H1 (cell line): ENCODE results near the gene QPCTL. TPM values are rescaled to one million over a fixed set of nuclear protein-coding genes. Genes with fewer than 3 reads are reported as not detected.
A peak's percentile ranks its signal among the peaks of the same experiment; 100 is the strongest.

Source experiments
- EP300 ChIP-seq, 2 experiments: IDR thresholded peaks; 1 replicate in 1 of 2; 2 replicates in 1 of 2; pipeline ENCODE4 v1.6.1; 2011 to 2012; ENCODE audit warnings: low read depth in 2 of 2, low read length in 2 of 2, mild to moderate bottlenecking in 2 of 2, borderline replicate concordance in 1 of 2, inconsistent platforms in 1 of 2, moderate library complexity in 1 of 2
- EZH2 ChIP-seq: fragments of 200-600 bp; sonication (generic); IDR thresholded peaks from 2 replicates; pipeline ENCODE4 v1.7.1; 2012; ENCODE audit warnings: low read depth, mild to moderate bottlenecking, moderate library complexity, low read length, inconsistent platforms; ENCODE audit not compliant: severe bottlenecking
- GABPA ChIP-seq: IDR thresholded peaks from 2 replicates; pipeline ENCODE4 v1.6.1; 2011; ENCODE audit warnings: mild to moderate bottlenecking, low read length, moderate library complexity, borderline replicate concordance; ENCODE audit not compliant: insufficient read depth
- RAD21 ChIP-seq, 2 experiments: IDR thresholded peaks in 1 of 2; conservative IDR thresholded peaks in 1 of 2; 2 replicates each; pipeline ENCODE4 v1.6.1; 2011; ENCODE audit warnings: low read depth in 2 of 2, low read length in 2 of 2, improper control_type of control experiment in 1 of 2, inconsistent platforms in 1 of 2, mild to moderate bottlenecking in 1 of 2, moderate library complexity in 1 of 2
- SIX5 ChIP-seq: IDR thresholded peaks from 2 replicates; pipeline ENCODE4 v1.6.1; 2011; ENCODE audit warnings: mild to moderate bottlenecking, low read depth, low read length
- polyA plus RNA-seq, 7 experiments: library from polyadenylated mRNA; depleted of rRNA in 3 of 7; stranded (reverse) in 5 of 7; unstranded in 2 of 7; fragments of >200 nt in 5 of 7; fragments of 200-250 nt in 2 of 7; gene quantifications; 1 replicate in 5 of 7; 2 replicates in 1 of 7; 4 replicates in 1 of 7; pipeline versions ENCODE4 v1.2.1 to v1.2.3, GENCODE V29; 2011 to 2013; ENCODE audit warnings: missing spikeins in 2 of 7, mixed read lengths in 2 of 7
- total RNA-seq: library from RNA; stranded (reverse); fragmentation: NEBNext Ultra II Directional; extraction: Animal tissue kit (Norgen Biotek cat#: 25700); gene quantifications from 2 replicates; pipeline ENCODE4 v1.2.1, GENCODE V29; 2021
- TF ChIP-seq, protein P1 (sequence below), 3 experiments: IDR thresholded peaks; 1 replicate in 2 of 3; 2 replicates in 1 of 3; pipeline versions ENCODE4 v1.5.1 to v1.6.1; 2011; ENCODE audit warnings: low read length in 3 of 3, mild to moderate bottlenecking in 3 of 3, inconsistent platforms in 2 of 3, low read depth in 1 of 3, moderate library complexity in 1 of 3; ENCODE audit not compliant: insufficient read depth in 1 of 3; ENCODE audit errors: control extremely low read depth in 1 of 3

The QPCTL gene
- total and polyA plus RNA-seq, 2 of the 8 experiments (the other 6 are each of a cell fraction or from before 2014, with no cell fraction given) = 25.2 to 35.3 TPM

GRCh38 chr19:45717131-45717982, 24.9 kb downstream of the QPCTL start (continued):
- peak in 1 of 2 experiments; percentile 56; a peak in 1 of 3 replicates for TF ChIP-seq EP300 (IDR thresholded peaks at IDR 0.05; ENCODE audit: borderline replicate concordance in 1 of 2, low read depth in 2 of 2, low read length in 2 of 2)
- no peak for TF ChIP-seq GABPA
- TF ChIP-seq EZH2 = no peak
- no peak for TF ChIP-seq SIX5
- no peak for TF ChIP-seq RAD21 (IDR thresholded peaks at IDR 0.05 in 1 of 2, conservative IDR thresholded peaks at IDR 0.05 in 1 of 2; ENCODE audit: low read depth in 2 of 2, low read length in 2 of 2)
- TF ChIP-seq, protein P1, sequence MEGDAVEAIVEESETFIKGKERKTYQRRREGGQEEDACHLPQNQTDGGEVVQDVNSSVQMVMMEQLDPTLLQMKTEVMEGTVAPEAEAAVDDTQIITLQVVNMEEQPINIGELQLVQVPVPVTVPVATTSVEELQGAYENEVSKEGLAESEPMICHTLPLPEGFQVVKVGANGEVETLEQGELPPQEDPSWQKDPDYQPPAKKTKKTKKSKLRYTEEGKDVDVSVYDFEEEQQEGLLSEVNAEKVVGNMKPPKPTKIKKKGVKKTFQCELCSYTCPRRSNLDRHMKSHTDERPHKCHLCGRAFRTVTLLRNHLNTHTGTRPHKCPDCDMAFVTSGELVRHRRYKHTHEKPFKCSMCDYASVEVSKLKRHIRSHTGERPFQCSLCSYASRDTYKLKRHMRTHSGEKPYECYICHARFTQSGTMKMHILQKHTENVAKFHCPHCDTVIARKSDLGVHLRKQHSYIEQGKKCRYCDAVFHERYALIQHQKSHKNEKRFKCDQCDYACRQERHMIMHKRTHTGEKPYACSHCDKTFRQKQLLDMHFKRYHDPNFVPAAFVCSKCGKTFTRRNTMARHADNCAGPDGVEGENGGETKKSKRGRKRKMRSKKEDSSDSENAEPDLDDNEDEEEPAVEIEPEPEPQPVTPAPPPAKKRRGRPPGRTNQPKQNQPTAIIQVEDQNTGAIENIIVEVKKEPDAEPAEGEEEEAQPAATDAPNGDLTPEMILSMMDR (IDR thresholded peaks at IDR 0.05; ENCODE audit: control extremely low read depth in 1 of 3, insufficient read depth in 1 of 3, low read depth in 1 of 3, low read length in 3 of 3) = no peak
